Chondrocyte (in vitro differentiated cells): ENCODE measurements around the gene RAP1GAP. TPM values are rescaled to one million over a fixed set of nuclear protein-coding genes. Genes with fewer than 3 reads are reported as not detected.
"Not testable (repeated sequence)": the region's sequence is repeated elsewhere in the genome, so short reads cannot be mapped to it uniquely, and the experiment has no call there.

ENCODE experiments used
- DNase-seq: peaks from one replicate; pipeline ENCODE4 v3.0.0; 2021; ENCODE audit warnings: mixed read lengths, low spot score
- H3K27ac Mint-ChIP-seq: one replicate; pipeline ENCODE4 v1.8.0; 2021; ENCODE audit warnings: mild to moderate bottlenecking, moderate library complexity, mixed read lengths; ENCODE audit not compliant: unreplicated experiment
- H3K27me3 Mint-ChIP-seq: 2 replicates; pipeline ENCODE4 v1.8.0; 2021; ENCODE audit warnings: low read depth, mixed read lengths
- H3K36me3 Mint-ChIP-seq: 2 replicates; pipeline ENCODE4 v1.8.0; 2021; ENCODE audit warnings: low read depth, mixed read lengths
- H3K4me1 Mint-ChIP-seq: 2 replicates; pipeline ENCODE4 v1.8.0; 2021; ENCODE audit warnings: low read depth, mild to moderate bottlenecking, mixed read lengths
- H3K4me3 Mint-ChIP-seq: one replicate; pipeline ENCODE4 v1.8.0; 2021; ENCODE audit warnings: mild to moderate bottlenecking, moderate library complexity, mixed read lengths; ENCODE audit not compliant: unreplicated experiment
- H3K9me3 Mint-ChIP-seq: 2 replicates; pipeline ENCODE4 v1.8.0; 2021; ENCODE audit warnings: low read depth, mixed read lengths
- CTCF ChIP-seq: fragments of 200-600 bp; sonication (generic); IDR thresholded peaks from 2 replicates; pipeline ENCODE4 v1.5.0; 2021; ENCODE audit warnings: antibody characterized with exemption, mild to moderate bottlenecking, moderate library complexity
- total RNA-seq: library from RNA; stranded (reverse); gene quantifications from 3 replicates; pipeline ENCODE4 v1.2.1, GENCODE V29; 2021

RAP1GAP gene
- total RNA-seq, 1 donor from 2014 or later = 1.8 TPM

GRCh38 chr1:21569820-21570527 is 99.2 kb downstream of the RAP1GAP start:
- peaks cover 4% of the 10 kb centered on the region for H3K9me3 Mint-ChIP-seq
- H3K4me1 Mint-ChIP-seq = peaks cover 40% of the 10 kb centered on the region
- no peaks in the 10 kb centered on the region for H3K27me3 Mint-ChIP-seq
- TF ChIP-seq CTCF = no peak
- DNase-seq = no peak
- no peak overlapping the region for H3K4me3 Mint-ChIP-seq
- H3K36me3 Mint-ChIP-seq = no peaks in the 10 kb centered on the region
- H3K27ac Mint-ChIP-seq = no peak overlapping the region

GRCh38 chr1:21568809-21569385 is 100.3 kb downstream of the RAP1GAP start:
- Mint-ChIP-seq H3K4me1 (peaks cover 39% of the 10 kb centered on the region), H3K27me3 (no peaks in the 10 kb centered on the region), H3K4me3 (no peak overlapping the region), H3K36me3 (no peaks in the 10 kb centered on the region), H3K27ac (peak overlapping the region; percentile 91), H3K9me3 (peaks cover 4% of the 10 kb centered on the region)
- DNase-seq = peak; percentile 78
- TF ChIP-seq CTCF = no peak

- Mint-ChIP-seq H3K9me3 (peaks cover 4% of the 10 kb centered on the region), H3K4me3 (peak overlapping the region; percentile 50), H3K36me3 (no peaks in the 10 kb centered on the region), H3K27ac (peak overlapping the region; percentile 91), H3K27me3 (no peaks in the 10 kb centered on the region), H3K4me1 (peaks cover 38% of the 10 kb centered on the region)
- DNase-seq = peak; percentile 79
- no peak for TF ChIP-seq CTCF
Observed at GRCh38 chr1:21568006-21568746, 101.0 kb downstream of the RAP1GAP start.

- Mint-ChIP-seq H3K27ac (peak overlapping the region; percentile 91), H3K9me3 (peaks cover 4% of the 10 kb centered on the region), H3K27me3 (no peaks in the 10 kb centered on the region), H3K4me3 (no peak overlapping the region), H3K4me1 (peaks cover 38% of the 10 kb centered on the region), H3K36me3 (no peaks in the 10 kb centered on the region)
- TF ChIP-seq CTCF = no peak
- DNase-seq = peak; percentile 72
Observed at GRCh38 chr1:21567241-21568005, 101.7 kb downstream of the RAP1GAP start.

GRCh38 chr1:21566361-21566760 is 102.8 kb downstream of the RAP1GAP start:
- not testable (repeated sequence) for H3K9me3 Mint-ChIP-seq, H3K27ac Mint-ChIP-seq, H3K4me3 Mint-ChIP-seq, DNase-seq, H3K27me3 Mint-ChIP-seq, H3K36me3 Mint-ChIP-seq
- H3K4me1 Mint-ChIP-seq = peaks cover 38% of the 10 kb centered on the region
